GM19455 (cell line): ENCODE data around the gene ULBP1.
"Not testable (repeated sequence)": the region's sequence is repeated elsewhere in the genome, so short reads cannot be mapped to it uniquely, and the experiment has no call there.

ENCODE experiments used
- ATAC-seq: cut with Tn5 transposase; IDR thresholded peaks from one replicate; pipeline ENCODE4 v1.9.1; 2021; ENCODE audit not compliant: unreplicated experiment

ULBP1 gene

GRCh38 chr6:149963462-149964307, at the start of gene ULBP1:
ULBP1 (plus strand) TSS chr6:149963943; CDS start chr6:149964050, 107 bp downstream.
- ATAC-seq = peak; percentile 52

- no peak for ATAC-seq
These were observed 47.5 kb upstream of the ULBP1 start for GRCh38 chr6:149915970-149916865.

GRCh38 chr6:149917679-149918078, 46.1 kb upstream of the ULBP1 start:
- no peak for ATAC-seq

- no peak for ATAC-seq
These were observed 45.4 kb upstream of the ULBP1 start for GRCh38 chr6:149918151-149918905.

GRCh38 chr6:149919126-149919833, 44.5 kb upstream of the ULBP1 start:
- ATAC-seq = not testable (repeated sequence)

GRCh38 chr6:149919834-149920225, 43.9 kb upstream of the ULBP1 start:
- no peak for ATAC-seq

GRCh38 chr6:149921361-149921760, 42.4 kb upstream of the ULBP1 start:
- ATAC-seq = no peak

GRCh38 chr6:149922091-149922490, 41.7 kb upstream of the ULBP1 start:
- not testable (repeated sequence) for ATAC-seq

GRCh38 chr6:149922642-149923326, 41.0 kb upstream of the ULBP1 start, which contains the start of gene RAET1G:
RAET1G (minus strand) TSS chr6:149923121; CDS start chr6:149923010, 111 bp downstream.
- no peak for ATAC-seq

GRCh38 chr6:149923327-149923986, 40.3 kb upstream of the ULBP1 start:
- no peak for ATAC-seq

- ATAC-seq = no peak
These were observed 39.4 kb upstream of the ULBP1 start for GRCh38 chr6:149924206-149924932.

- no peak for ATAC-seq
These were observed 38.9 kb upstream of the ULBP1 start for GRCh38 chr6:149924933-149925252.

GRCh38 chr6:149925253-149925973, 38.3 kb upstream of the ULBP1 start:
- ATAC-seq = no peak

GRCh38 chr6:149925974-149926777, 37.6 kb upstream of the ULBP1 start:
- ATAC-seq = no peak

GRCh38 chr6:149927025-149927424, 36.7 kb upstream of the ULBP1 start:
- ATAC-seq = not testable (repeated sequence)

- ATAC-seq = no peak
These were observed 34.3 kb upstream of the ULBP1 start for GRCh38 chr6:149929422-149929821.

GRCh38 chr6:149931501-149931900, 32.2 kb upstream of the ULBP1 start:
- no peak for ATAC-seq
